H9 (cell line): Measurements from ENCODE around the gene PELO. TPM values are rescaled to one million over a fixed set of nuclear protein-coding genes. Genes with fewer than 3 reads are reported as not detected.

Experiments used
- DNase-seq: peaks from one replicate; pipeline ENCODE4 v3.0.0-alpha.2; 2017
- H2AFZ ChIP-seq: one replicate; pipeline ENCODE4 v1.6.1; 2013; ENCODE audit warnings: mild to moderate bottlenecking, low read length, control low read depth, moderate library complexity
- H2AK5ac ChIP-seq: 2 replicates; pipeline ENCODE4 v1.6.1; 2013; ENCODE audit warnings: low read length, control low read depth, mixed read lengths; ENCODE audit not compliant: insufficient read length
- H2BK120ac ChIP-seq: one replicate; pipeline ENCODE4 v1.6.1; 2013; ENCODE audit warnings: low read depth, mild to moderate bottlenecking, low read length, control low read depth, inconsistent platforms; ENCODE audit not compliant: poor library complexity, severe bottlenecking
- H2BK12ac ChIP-seq: 2 replicates; pipeline ENCODE4 v1.6.1; 2013; ENCODE audit warnings: low read length, control low read depth, mixed read lengths, low read depth; ENCODE audit not compliant: insufficient read length
- H2BK15ac ChIP-seq: 2 replicates; pipeline ENCODE4 v1.6.1; 2013; ENCODE audit warnings: low read depth, low read length, control low read depth
- H2BK20ac ChIP-seq: one replicate; pipeline ENCODE4 v1.6.1; 2013; ENCODE audit warnings: low read depth, mild to moderate bottlenecking, low read length, control low read depth, inconsistent platforms; ENCODE audit not compliant: poor library complexity, severe bottlenecking
- H2BK5ac ChIP-seq: 2 replicates; pipeline ENCODE4 v1.6.1; 2013; ENCODE audit warnings: low read length, control low read depth, mixed read lengths; ENCODE audit not compliant: insufficient read length
- H3K14ac ChIP-seq: 2 replicates; pipeline ENCODE4 v1.6.1; 2013; ENCODE audit warnings: low read length, control low read depth; ENCODE audit not compliant: insufficient read depth
- H3K18ac ChIP-seq: 2 replicates; pipeline ENCODE4 v1.6.1; 2013; ENCODE audit warnings: low read depth, mild to moderate bottlenecking, mixed read lengths, low read length, control low read depth; ENCODE audit not compliant: insufficient read length
- H3K23ac ChIP-seq: 2 replicates; pipeline ENCODE4 v1.6.1; 2013; ENCODE audit warnings: low read length, control low read depth, mixed read lengths, low read depth; ENCODE audit not compliant: insufficient read length
- H3K23me2 ChIP-seq: 2 replicates; pipeline ENCODE4 v1.6.1; 2013; ENCODE audit warnings: low read depth, mild to moderate bottlenecking, mixed read lengths, low read length, control low read depth; ENCODE audit not compliant: insufficient read length, poor library complexity, severe bottlenecking
- H3K27ac ChIP-seq: 2 replicates; pipeline ENCODE4 v1.5.1; 2013; ENCODE audit warnings: low read length, control low read depth, mixed read lengths, low read depth; ENCODE audit not compliant: insufficient read length
- H3K27me3 ChIP-seq: 2 replicates; pipeline ENCODE4 v1.6.1; 2013; ENCODE audit warnings: low read length, control low read depth, inconsistent platforms; ENCODE audit not compliant: insufficient read depth
- H3K4ac ChIP-seq: 2 replicates; pipeline ENCODE4 v1.6.1; 2013; ENCODE audit warnings: low read depth, mild to moderate bottlenecking, control low read depth, inconsistent platforms, low read length, moderate library complexity
- H3K4me1 ChIP-seq: 2 replicates; pipeline ENCODE4 v1.6.1; 2013; ENCODE audit warnings: low read length, control low read depth, inconsistent platforms; ENCODE audit not compliant: insufficient read depth
- H3K4me2 ChIP-seq: 2 replicates; pipeline ENCODE4 v1.6.1; 2013; ENCODE audit warnings: low read length, control low read depth, mixed read lengths; ENCODE audit not compliant: insufficient read length, insufficient read depth
- H3K56ac ChIP-seq: 2 replicates; pipeline ENCODE4 v1.6.1; 2013; ENCODE audit warnings: low read depth, mild to moderate bottlenecking, mixed read lengths, low read length, control low read depth; ENCODE audit not compliant: insufficient read length
- H3K79me1 ChIP-seq: 2 replicates; pipeline ENCODE4 v1.6.1; 2013; ENCODE audit warnings: low read depth, mild to moderate bottlenecking, moderate library complexity, low read length, control low read depth, inconsistent platforms; ENCODE audit not compliant: insufficient read depth, poor library complexity, severe bottlenecking
- H3K79me2 ChIP-seq: 2 replicates; pipeline ENCODE4 v1.6.1; 2013; ENCODE audit warnings: low read length, control low read depth, inconsistent platforms; ENCODE audit not compliant: insufficient read depth
- H3K9ac ChIP-seq: 2 replicates; pipeline ENCODE4 v1.6.1; 2013; ENCODE audit warnings: low read length, control low read depth, mixed read lengths; ENCODE audit not compliant: insufficient read length; ENCODE audit errors: extremely low read depth
- H3K9me3 ChIP-seq: one replicate; pipeline ENCODE4 v1.6.1; 2013; ENCODE audit warnings: low read depth, low read length, inconsistent platforms; ENCODE audit not compliant: control insufficient read depth
- H3T11ph ChIP-seq: one replicate; pipeline ENCODE4 v1.6.1; 2013; ENCODE audit warnings: mild to moderate bottlenecking, low read length, control low read depth, inconsistent platforms
- H4K20me1 ChIP-seq: one replicate; pipeline ENCODE4 v1.6.1; 2013; ENCODE audit not compliant: control insufficient read depth, insufficient read length, insufficient read depth
- H4K5ac ChIP-seq: 2 replicates; pipeline ENCODE4 v1.6.1; 2013; ENCODE audit warnings: low read depth, mild to moderate bottlenecking, mixed read lengths, low read length, control low read depth; ENCODE audit not compliant: insufficient read length
- H4K8ac ChIP-seq: replicated peaks from 2 replicates; pipeline ENCODE4 v1.6.1; 2013; ENCODE audit warnings: low read length, control low read depth, mixed read lengths, low read depth; ENCODE audit not compliant: insufficient read length
- H4K91ac ChIP-seq: 2 replicates; pipeline ENCODE4 v1.6.1; 2013; ENCODE audit warnings: low read depth, mild to moderate bottlenecking, moderate library complexity, mixed read lengths, low read length, control low read depth; ENCODE audit not compliant: insufficient read length
- H3K27ac Mint-ChIP-seq, 3 experiments: 2 replicates in 2 of 3; 3 replicates in 1 of 3; pipeline ENCODE4 v1.8.0; 2020 to 2021; ENCODE audit warnings: mixed read lengths in 3 of 3, mild to moderate bottlenecking in 1 of 3, moderate library complexity in 1 of 3
- H3K27me3 Mint-ChIP-seq: 2 replicates; pipeline ENCODE4 v1.8.0; 2021; ENCODE audit warnings: low read depth, mild to moderate bottlenecking, moderate library complexity, mixed read lengths
- H3K36me3 Mint-ChIP-seq, 3 experiments: 2 replicates in 2 of 3; 3 replicates in 1 of 3; pipeline ENCODE4 v1.8.0; 2020 to 2021; ENCODE audit warnings: low read depth in 3 of 3, mixed read lengths in 3 of 3; ENCODE audit not compliant: insufficient read depth in 1 of 3
- H3K4me1 Mint-ChIP-seq, 2 experiments: 2 replicates each; pipeline ENCODE4 v1.8.0; 2020; ENCODE audit warnings: mixed read lengths in 2 of 2
- H3K4me3 Mint-ChIP-seq, 2 experiments: 2 replicates in 1 of 2; 3 replicates in 1 of 2; pipeline ENCODE4 v1.8.0; 2020 to 2021; ENCODE audit warnings: mild to moderate bottlenecking in 2 of 2, mixed read lengths in 2 of 2, moderate library complexity in 1 of 2
- H3K9me3 Mint-ChIP-seq, 2 experiments: 2 replicates in 1 of 2; 3 replicates in 1 of 2; pipeline ENCODE4 v1.8.0; 2020; ENCODE audit warnings: mild to moderate bottlenecking in 2 of 2, mixed read lengths in 2 of 2, moderate library complexity in 1 of 2
- WGBS: extraction: QIAGEN DNeasy Blood & Tissue Kit; methylation state at CpG from one replicate; pipeline ENCODE4 v1.1.7; 2013; ENCODE audit warnings: missing lambda C conversion rate, low lambda C conversion rate, mixed read lengths; ENCODE audit not compliant: insufficient read length; ENCODE audit errors: extremely low coverage; 5-methylcytosine and 5-hydroxymethylcytosine counted together
- total RNA-seq: library from RNA; stranded (reverse); gene quantifications from 2 replicates; pipeline ENCODE4 v1.2.1, GENCODE V29; 2021
- TF ChIP-seq, protein P1 (sequence below): fragments of 200-600 bp; sonication (generic); conservative IDR thresholded peaks from 3 replicates; pipeline ENCODE4 v1.8.0; 2021; ENCODE audit warnings: antibody characterized with exemption, mild to moderate bottlenecking

Gene PELO
- total RNA-seq, 1 experiment from 2014 or later: 20.3 TPM

GRCh38 chr5:52786949-52787599, 642 bp upstream of the PELO start:
- no peak overlapping the region for H3K27ac Mint-ChIP-seq
- no peak overlapping the region for H2BK12ac ChIP-seq
- peaks cover 8% of the 10 kb centered on the region for H3K23me2 ChIP-seq
- no peaks in the 10 kb centered on the region for H3K36me3 Mint-ChIP-seq
- no peak overlapping the region for H3K18ac ChIP-seq
- no peak overlapping the region for H3K56ac ChIP-seq
- H3K23ac ChIP-seq: no peak overlapping the region
- H3K9me3 Mint-ChIP-seq: peaks cover 0 to 2% of the 10 kb centered on the region in 2 experiments; a peak in 1 of 5 replicates
- no peak overlapping the region for H4K91ac ChIP-seq
- peak overlapping the region; percentile 86 to 92 for H3K4me3 Mint-ChIP-seq
- H2BK20ac ChIP-seq: no peak overlapping the region
- H3K14ac ChIP-seq: no peak overlapping the region
- no peak overlapping the region for H2AK5ac ChIP-seq
- no peaks in the 10 kb centered on the region for H3K4me1 ChIP-seq
- H3K4me1 Mint-ChIP-seq: peaks cover 14 to 16% of the 10 kb centered on the region in 2 experiments
- H2AFZ ChIP-seq: no peak overlapping the region
- DNase-seq: peak; percentile 50
- no peak overlapping the region for H3K4ac ChIP-seq
- H3T11ph ChIP-seq: no peak overlapping the region
- H3K9me3 ChIP-seq: no peaks in the 10 kb centered on the region
- no peak overlapping the region for H2BK5ac ChIP-seq
- peaks cover 13% of the 10 kb centered on the region for H3K27me3 Mint-ChIP-seq
- WGBS: no CpG with 5 or more reads among the region's 11 CpGs
- H3K4me2 ChIP-seq: peak overlapping the region; percentile 86
- no peak overlapping the region for H2BK15ac ChIP-seq
- no peak overlapping the region for H3K9ac ChIP-seq
- TF ChIP-seq, protein P1, sequence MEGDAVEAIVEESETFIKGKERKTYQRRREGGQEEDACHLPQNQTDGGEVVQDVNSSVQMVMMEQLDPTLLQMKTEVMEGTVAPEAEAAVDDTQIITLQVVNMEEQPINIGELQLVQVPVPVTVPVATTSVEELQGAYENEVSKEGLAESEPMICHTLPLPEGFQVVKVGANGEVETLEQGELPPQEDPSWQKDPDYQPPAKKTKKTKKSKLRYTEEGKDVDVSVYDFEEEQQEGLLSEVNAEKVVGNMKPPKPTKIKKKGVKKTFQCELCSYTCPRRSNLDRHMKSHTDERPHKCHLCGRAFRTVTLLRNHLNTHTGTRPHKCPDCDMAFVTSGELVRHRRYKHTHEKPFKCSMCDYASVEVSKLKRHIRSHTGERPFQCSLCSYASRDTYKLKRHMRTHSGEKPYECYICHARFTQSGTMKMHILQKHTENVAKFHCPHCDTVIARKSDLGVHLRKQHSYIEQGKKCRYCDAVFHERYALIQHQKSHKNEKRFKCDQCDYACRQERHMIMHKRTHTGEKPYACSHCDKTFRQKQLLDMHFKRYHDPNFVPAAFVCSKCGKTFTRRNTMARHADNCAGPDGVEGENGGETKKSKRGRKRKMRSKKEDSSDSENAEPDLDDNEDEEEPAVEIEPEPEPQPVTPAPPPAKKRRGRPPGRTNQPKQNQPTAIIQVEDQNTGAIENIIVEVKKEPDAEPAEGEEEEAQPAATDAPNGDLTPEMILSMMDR: peak; percentile 51; the same call in 2 of the 3 replicates
- H3K79me2 ChIP-seq: no peaks in the 10 kb centered on the region
- no peak overlapping the region for H4K8ac ChIP-seq
- H3K27ac ChIP-seq: no peak overlapping the region
- H4K5ac ChIP-seq: no peak overlapping the region
- no peaks in the 10 kb centered on the region for H3K79me1 ChIP-seq
- no peaks in the 10 kb centered on the region for H3K27me3 ChIP-seq
- no peak overlapping the region for H2BK120ac ChIP-seq
- no peaks in the 10 kb centered on the region for H4K20me1 ChIP-seq
